Fibroblast of mammary gland (primary cell): ENCODE results near the gene SPOP.
"Not testable (repeated sequence)": the region's sequence is repeated elsewhere in the genome, so short reads cannot be mapped to it uniquely, and the experiment has no call there.

Experiments
- DNase-seq: peaks from one replicate; pipeline ENCODE4 v3.0.0-alpha.2; 2010; ENCODE audit warnings: low read depth
- H3K4me3 ChIP-seq: 2 replicates; pipeline ENCODE4 v1.5.1; 2011; ENCODE audit warnings: low read depth, mild to moderate bottlenecking, low read length, moderate library complexity; ENCODE audit not compliant: control insufficient read depth
- TF ChIP-seq, protein P1 (sequence below): conservative IDR thresholded peaks from 2 replicates; pipeline ENCODE4 v1.5.1; 2011; ENCODE audit warnings: low read depth, low read length, inconsistent platforms; ENCODE audit not compliant: control insufficient read depth, insufficient read depth

The SPOP gene

DNA sequence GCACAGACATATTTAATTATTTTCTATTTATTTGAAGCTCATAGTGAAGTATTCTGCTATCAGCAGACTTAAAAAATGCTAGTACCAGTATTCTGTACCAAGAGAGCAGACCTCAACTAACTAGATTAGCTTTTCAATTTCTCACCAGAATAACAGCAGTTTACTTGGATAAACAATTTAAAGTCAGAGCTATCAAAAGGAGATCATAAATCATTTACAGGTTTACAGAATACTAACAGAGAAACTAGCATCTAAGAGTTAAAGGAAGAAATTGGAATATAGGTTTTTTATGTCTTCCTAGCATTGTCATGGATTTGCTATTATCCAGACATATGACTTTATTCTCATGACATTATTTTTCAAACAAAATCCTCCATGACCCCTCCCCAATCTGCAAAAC is 3.4 kb downstream of the SPOP start:
- TF ChIP-seq, protein P1, sequence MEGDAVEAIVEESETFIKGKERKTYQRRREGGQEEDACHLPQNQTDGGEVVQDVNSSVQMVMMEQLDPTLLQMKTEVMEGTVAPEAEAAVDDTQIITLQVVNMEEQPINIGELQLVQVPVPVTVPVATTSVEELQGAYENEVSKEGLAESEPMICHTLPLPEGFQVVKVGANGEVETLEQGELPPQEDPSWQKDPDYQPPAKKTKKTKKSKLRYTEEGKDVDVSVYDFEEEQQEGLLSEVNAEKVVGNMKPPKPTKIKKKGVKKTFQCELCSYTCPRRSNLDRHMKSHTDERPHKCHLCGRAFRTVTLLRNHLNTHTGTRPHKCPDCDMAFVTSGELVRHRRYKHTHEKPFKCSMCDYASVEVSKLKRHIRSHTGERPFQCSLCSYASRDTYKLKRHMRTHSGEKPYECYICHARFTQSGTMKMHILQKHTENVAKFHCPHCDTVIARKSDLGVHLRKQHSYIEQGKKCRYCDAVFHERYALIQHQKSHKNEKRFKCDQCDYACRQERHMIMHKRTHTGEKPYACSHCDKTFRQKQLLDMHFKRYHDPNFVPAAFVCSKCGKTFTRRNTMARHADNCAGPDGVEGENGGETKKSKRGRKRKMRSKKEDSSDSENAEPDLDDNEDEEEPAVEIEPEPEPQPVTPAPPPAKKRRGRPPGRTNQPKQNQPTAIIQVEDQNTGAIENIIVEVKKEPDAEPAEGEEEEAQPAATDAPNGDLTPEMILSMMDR, result no peak
- H3K4me3 ChIP-seq, result no peak overlapping the region
- no peak for DNase-seq

DNA sequence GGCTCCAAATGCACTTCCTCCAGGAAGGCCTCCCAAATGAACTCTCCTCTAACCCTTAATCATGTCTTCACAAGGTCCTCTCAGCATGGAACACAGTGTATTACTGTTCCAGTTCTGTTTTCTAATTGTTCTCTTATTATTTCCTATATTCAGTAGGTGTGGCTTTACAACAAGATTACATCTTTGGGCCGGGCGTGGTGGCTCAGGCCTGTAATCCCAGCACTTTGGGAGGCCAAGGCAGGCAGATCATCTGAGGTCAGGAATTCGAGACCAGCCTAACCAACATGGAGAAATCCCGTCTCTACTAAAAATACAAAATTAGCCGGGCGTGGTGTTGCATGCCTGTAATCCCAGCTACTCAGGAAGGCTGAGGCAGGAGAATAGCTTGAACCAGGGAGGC is 4.2 kb downstream of the SPOP start:
- DNase-seq, H3K4me3 ChIP-seq: not testable (repeated sequence)

DNA sequence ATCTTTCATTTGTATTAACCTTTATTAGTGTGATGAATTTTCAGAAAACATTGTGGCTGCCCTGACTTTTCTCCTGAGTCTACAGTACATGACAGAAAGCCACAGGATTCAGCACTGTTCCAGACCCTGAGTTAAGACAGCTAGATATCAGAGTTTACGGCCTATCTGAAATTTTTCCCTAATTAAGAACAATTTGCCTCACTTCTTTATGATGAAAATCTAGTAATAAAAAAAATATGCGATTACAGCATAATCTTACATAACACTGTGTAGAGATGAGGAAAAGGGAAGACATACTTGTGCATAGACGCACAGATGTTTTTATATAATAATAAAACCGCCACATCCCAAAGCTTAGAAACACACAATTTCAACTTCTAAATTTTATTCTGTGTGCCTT is 7.3 kb downstream of the SPOP start:
- no peak for DNase-seq
- H3K4me3 ChIP-seq, result no peak overlapping the region
- TF ChIP-seq, protein P1, result no peak

DNA sequence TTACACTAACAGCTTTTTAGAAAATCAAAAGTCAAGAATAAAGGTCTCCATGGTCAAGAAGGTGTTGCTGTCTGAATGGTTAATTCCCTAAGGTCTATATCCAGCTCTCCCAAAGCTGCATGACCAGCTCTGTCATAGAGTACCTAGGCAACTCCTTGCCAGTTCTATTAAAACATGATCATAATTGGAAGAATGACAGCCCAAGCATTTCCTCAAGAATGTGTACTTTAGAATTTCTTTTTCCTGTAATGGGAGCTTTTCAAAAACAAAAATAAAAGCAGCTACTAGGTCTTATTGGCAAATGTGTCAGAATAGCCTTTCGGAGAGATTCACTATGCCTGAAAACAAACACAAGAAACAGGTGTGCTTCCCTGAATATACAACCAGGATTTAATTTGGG is 7.9 kb downstream of the SPOP start:
- no peak for DNase-seq
- H3K4me3 ChIP-seq, result no peak overlapping the region
- TF ChIP-seq, protein P1, result no peak

DNA sequence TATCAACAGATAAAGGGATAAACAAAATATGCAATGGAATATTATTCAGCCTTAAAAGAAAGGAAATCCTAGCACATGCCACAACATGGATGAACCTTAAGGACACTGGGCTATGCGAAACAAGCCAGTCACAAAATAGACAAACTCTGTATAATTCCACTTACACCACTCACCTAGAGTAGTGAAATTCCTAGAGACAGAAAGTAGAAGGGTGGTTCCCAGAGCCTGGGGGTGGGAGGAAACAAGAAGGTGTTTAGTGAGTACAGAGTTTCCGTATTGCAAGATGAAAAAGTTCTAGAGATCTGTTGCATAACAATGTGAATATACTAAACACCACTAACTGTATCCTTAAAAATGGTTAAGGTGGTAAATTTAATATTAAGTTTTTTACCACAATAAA is 10.0 kb downstream of the SPOP start:
- TF ChIP-seq, protein P1, result no peak
- no peak for DNase-seq
- no peak overlapping the region for H3K4me3 ChIP-seq

DNA sequence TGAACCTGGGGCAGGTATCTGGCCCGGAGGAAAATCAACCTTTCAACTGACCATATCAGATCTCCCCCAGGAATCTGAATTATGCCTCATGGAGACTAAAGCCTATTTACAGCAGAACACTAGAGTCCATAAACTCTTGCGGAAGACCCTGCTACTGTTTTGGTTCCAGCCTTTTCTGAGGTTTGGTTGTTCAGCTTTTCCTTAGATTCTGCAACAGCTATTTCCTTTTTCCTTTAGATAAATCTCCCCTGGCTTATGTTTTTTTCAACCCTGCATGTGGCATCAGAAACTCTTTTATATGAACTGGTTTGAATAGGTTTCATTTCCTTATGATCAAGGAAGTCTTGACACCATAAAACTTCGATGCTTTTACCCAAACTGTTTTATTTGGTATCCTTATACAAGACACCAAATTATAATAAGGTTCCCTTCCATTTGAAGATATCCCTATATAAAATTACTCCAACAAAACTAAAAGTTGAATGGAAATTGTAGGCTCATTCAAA is 13.1 kb downstream of the SPOP start:
- no peak for DNase-seq
- H3K4me3 ChIP-seq, result no peak overlapping the region
- TF ChIP-seq, protein P1, result no peak

DNA sequence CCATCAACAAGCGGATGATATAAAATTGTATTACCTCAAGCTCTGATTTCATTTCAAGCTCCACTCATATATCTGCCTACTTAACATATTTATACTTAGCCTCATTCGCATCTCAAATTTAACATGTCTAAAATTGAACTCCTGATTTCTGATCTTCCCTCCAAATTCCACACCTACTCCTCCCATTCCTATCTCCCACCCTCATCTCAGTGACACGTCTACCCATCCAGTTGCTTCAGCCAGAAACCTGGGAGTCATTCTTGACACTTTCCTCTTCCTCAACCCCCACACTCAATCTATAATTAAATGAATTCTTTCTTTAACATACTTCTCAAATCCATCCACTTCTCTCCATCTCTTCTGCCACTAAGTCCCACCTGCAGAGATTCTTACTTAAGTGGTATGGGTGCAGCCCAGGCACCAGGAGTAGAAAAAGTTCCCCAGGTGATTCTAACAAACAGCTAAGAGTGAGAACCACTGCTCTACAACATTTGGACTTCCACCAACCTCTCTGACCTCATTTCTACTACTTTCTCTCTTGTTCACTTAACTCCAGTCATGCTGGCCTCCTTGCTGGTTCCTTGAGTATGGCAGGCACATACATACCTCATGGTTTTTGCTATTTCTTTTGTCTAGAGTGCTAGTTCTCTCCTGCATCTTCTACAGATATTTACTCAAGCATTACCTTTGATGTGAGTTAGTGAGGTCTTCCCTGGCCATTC is 18.1 kb downstream of the SPOP start:
- DNase-seq, result no peak
- no peak overlapping the region for H3K4me3 ChIP-seq
- TF ChIP-seq, protein P1, result no peak
